IPS-18a (cell line): Measurements from ENCODE around the gene SLC12A3.

Experiments used
- H3K27ac ChIP-seq: one replicate; pipeline ENCODE4 v1.5.1; 2013; ENCODE audit warnings: low read length
- H3K27me3 ChIP-seq: one replicate; pipeline ENCODE4 v1.6.1; 2013; ENCODE audit warnings: mild to moderate bottlenecking, low read length; ENCODE audit not compliant: control insufficient read depth, insufficient read depth
- H3K36me3 ChIP-seq: one replicate; pipeline ENCODE4 v1.6.1; 2013; ENCODE audit warnings: low read depth, low read length; ENCODE audit not compliant: control insufficient read depth
- H3K4me1 ChIP-seq: one replicate; pipeline ENCODE4 v1.6.1; 2013; ENCODE audit warnings: low read depth, low read length; ENCODE audit not compliant: control insufficient read depth
- H3K4me3 ChIP-seq: one replicate; pipeline ENCODE4 v1.5.1; 2013; ENCODE audit warnings: low read length
- H3K9ac ChIP-seq: one replicate; pipeline ENCODE4 v1.6.1; 2013; ENCODE audit warnings: mild to moderate bottlenecking, low read length, moderate library complexity
- H3K9me3 ChIP-seq: one replicate; pipeline ENCODE4 v1.6.1; 2013; ENCODE audit warnings: low read depth, low read length; ENCODE audit not compliant: control insufficient read depth

The SLC12A3 gene

GRCh38 chr16:56848955-56849689, 15.9 kb upstream of the SLC12A3 start:
- Histone ChIP-seq H3K27me3 (no peaks in the 10 kb centered on the region), H3K4me1 (no peaks in the 10 kb centered on the region), H3K27ac (no peak overlapping the region), H3K36me3 (peaks cover 7% of the 10 kb centered on the region), H3K9me3 (no peaks in the 10 kb centered on the region), H3K9ac (no peak overlapping the region), H3K4me3 (no peak overlapping the region)

DNA sequence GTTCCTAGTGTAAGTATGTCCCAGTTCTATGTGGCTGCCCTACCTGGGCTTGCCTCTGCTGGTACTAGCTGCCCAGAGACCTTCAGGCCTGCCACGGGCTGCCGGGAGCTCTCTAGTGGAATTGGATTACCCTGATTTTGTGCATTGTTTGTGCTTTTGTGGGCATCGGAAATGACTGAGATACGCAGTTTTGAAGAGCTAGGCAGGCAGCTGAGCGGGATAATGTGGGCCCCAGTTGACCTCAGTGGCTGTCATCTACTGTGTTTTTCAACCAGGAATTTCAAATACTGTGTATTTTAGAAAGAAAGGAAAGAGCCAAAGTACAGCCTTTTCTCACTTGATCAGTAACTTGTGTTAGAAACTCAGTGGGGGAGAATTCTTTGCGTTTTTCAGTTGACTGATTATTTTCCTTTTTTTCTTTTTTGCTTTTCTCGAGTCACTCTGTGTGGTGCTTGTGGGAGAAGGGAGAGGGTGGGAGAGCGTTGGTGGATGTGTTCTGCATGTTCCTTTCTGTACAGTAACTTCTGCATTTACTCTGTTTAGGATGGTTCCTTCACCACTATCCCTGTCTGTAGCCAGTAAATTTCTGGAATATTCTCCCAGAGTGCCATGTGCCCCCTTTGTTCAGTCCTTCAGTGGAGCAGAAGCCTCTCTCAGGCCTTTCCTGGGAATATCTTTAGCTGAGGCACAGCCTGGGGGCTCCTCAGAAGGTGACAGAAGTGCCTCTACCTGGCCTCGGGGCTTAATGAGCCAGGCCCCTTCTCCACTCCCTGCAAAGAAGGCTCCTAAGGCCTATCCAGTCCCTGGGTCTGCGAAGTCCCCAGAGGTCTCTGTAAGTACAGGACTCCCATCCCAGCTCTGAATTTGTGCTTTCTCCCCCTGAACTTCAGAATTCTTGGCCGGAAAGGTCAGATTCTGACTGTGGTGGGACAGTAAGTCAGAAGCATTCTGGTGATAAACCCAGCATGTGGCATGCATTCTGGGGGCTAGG, 15.0 kb upstream of the SLC12A3 start:
- H3K9me3 ChIP-seq, result no peaks in the 10 kb centered on the region
- H3K27me3 ChIP-seq, result no peaks in the 10 kb centered on the region
- H3K27ac ChIP-seq, result no peak overlapping the region
- no peaks in the 10 kb centered on the region for H3K4me1 ChIP-seq
- peaks cover 2% of the 10 kb centered on the region for H3K36me3 ChIP-seq
- no peak overlapping the region for H3K4me3 ChIP-seq
- H3K9ac ChIP-seq, result no peak overlapping the region

- Histone ChIP-seq H3K27ac (no peak overlapping the region), H3K27me3 (no peaks in the 10 kb centered on the region), H3K4me3 (no peak overlapping the region), H3K4me1 (no peaks in the 10 kb centered on the region), H3K9ac (no peak overlapping the region), H3K9me3 (no peaks in the 10 kb centered on the region), H3K36me3 (no peaks in the 10 kb centered on the region)
Observed at GRCh38 chr16:56851671-56852400, 13.2 kb upstream of the SLC12A3 start.

- Histone ChIP-seq H3K4me3 (no peak overlapping the region), H3K27me3 (no peaks in the 10 kb centered on the region), H3K27ac (no peak overlapping the region), H3K9me3 (no peaks in the 10 kb centered on the region), H3K4me1 (no peaks in the 10 kb centered on the region), H3K36me3 (no peaks in the 10 kb centered on the region), H3K9ac (no peak overlapping the region)
Observed at GRCh38 chr16:56852401-56852730, 12.6 kb upstream of the SLC12A3 start.

GRCh38 chr16:56852968-56853367, 12.0 kb upstream of the SLC12A3 start:
- no peaks in the 10 kb centered on the region for H3K9me3 ChIP-seq
- H3K4me1 ChIP-seq, result no peaks in the 10 kb centered on the region
- no peaks in the 10 kb centered on the region for H3K36me3 ChIP-seq
- no peak overlapping the region for H3K27ac ChIP-seq
- no peaks in the 10 kb centered on the region for H3K27me3 ChIP-seq
- no peak overlapping the region for H3K4me3 ChIP-seq
- H3K9ac ChIP-seq, result no peak overlapping the region

DNA sequence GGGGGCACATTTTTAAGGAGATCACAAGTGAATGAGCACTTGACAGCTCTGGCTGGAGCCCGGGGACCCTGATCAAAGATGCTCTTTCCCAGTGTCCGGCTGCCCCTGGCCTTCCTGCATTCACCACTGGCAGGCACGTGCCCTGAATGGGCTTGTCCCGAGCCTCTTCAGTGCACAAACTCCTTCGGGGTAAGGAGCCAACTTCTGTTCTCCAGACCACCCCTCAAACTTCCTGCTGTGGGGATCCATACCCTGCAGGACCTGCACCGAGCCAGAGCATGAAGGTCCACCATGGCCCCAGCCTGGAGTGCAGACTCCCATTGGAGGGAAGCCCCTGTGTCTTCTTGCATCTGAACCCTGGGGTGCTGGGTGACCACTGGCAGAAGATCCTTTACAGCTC, 9.8 kb upstream of the SLC12A3 start:
- no peaks in the 10 kb centered on the region for H3K4me1 ChIP-seq
- H3K4me3 ChIP-seq, result no peak overlapping the region
- no peak overlapping the region for H3K27ac ChIP-seq
- H3K27me3 ChIP-seq, result no peaks in the 10 kb centered on the region
- no peaks in the 10 kb centered on the region for H3K36me3 ChIP-seq
- no peaks in the 10 kb centered on the region for H3K9me3 ChIP-seq
- no peak overlapping the region for H3K9ac ChIP-seq

DNA sequence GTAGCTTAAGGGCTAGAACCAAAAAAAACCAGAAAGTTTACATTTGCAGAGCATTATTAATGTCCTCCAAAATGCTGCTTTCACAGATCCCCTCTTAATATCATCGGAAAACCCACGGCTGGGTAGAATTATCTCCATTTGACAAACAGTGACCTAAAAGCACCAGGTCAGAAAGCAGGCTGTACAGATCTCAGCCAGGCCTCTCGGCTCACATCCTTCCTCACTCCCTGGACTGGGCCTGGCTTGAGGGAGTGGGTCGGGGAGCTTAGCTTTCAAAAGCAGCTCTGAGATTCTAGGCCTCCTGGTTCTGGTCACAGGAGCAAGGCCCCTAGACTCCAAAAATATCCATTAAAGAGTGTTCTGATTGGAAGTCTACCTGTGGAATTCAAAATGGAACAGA, 9.1 kb upstream of the SLC12A3 start:
- Histone ChIP-seq H3K4me3 (no peak overlapping the region), H3K9ac (no peak overlapping the region), H3K27me3 (no peaks in the 10 kb centered on the region), H3K9me3 (no peaks in the 10 kb centered on the region), H3K4me1 (no peaks in the 10 kb centered on the region), H3K27ac (no peak overlapping the region), H3K36me3 (no peaks in the 10 kb centered on the region)

DNA sequence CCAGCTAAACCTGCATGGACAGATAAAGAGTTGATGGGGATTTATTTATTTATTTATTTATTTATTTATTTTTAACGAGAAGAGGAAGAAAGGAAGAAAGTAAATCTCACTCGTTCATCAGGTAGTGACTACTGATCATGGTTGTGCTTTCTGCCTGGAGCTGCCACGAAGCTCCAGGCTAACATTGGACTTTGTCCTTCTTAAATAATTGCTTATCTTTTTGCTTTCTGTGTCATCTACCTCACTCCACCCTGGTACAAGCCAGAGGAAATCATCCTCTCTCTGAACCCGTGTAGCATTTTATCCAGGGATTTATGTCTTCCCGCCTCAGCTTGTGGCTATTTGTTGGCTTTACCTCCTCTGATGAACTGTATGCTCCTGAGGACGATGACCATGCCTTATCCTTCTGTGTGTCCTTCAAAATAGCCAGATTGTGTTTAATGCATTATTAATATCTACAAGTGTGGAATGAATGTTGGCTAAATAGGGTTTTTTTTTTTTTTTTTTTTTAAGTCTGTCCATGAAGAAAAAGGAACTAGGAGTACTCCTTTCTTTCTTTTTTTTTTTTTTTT, 8.0 kb upstream of the SLC12A3 start:
- Histone ChIP-seq H3K4me3 (no peak overlapping the region), H3K27me3 (no peaks in the 10 kb centered on the region), H3K27ac (no peak overlapping the region)

DNA sequence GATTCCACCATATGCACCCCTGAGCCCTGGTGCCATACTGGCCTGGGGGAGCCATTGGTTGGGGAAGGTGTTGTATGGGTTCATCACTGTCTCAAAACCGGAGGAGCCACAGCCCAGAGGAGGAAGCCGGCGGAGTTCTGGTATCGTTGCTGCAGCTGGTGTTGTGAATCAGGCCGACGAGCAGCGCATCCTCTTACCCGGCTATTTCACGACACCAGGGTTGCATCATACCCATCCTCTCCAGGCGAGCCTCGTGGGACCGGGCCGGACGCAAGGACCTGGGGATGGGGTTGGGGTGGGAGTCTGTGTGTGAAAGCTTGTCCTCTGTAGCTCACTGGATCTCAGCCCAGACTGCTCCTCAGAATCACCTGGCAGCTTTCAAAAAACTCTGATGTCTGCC, 6.6 kb upstream of the SLC12A3 start:
- no peak overlapping the region for H3K27ac ChIP-seq
- H3K4me1 ChIP-seq, result no peaks in the 10 kb centered on the region
- no peak overlapping the region for H3K4me3 ChIP-seq

More for the DNA sequence above, 8.0 kb upstream of the SLC12A3 start:
- Histone ChIP-seq H3K4me1 (no peaks in the 10 kb centered on the region), H3K9me3 (no peaks in the 10 kb centered on the region), H3K9ac (no peak overlapping the region), H3K36me3 (no peaks in the 10 kb centered on the region)

DNA sequence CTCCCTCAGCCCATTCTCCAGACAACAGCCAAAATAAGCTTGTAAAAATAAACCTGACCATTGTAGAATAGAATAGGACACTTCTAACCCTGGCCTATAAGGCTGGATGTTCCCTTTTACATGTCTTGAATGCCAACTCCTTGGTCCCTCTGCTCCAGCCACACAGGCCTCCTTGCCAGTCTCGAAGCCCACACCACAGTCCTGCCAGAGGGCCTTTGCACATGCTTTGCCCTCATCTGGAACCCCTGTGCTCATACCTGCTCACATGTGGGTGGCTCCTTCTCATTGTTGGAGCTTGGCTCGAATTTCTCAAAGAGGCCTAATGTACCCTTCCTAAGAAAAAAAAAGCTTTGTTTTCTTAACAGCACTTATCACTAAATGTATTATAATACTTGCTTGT, 5.4 kb upstream of the SLC12A3 start:
- Histone ChIP-seq H3K4me1 (no peaks in the 10 kb centered on the region), H3K36me3 (no peaks in the 10 kb centered on the region), H3K27ac (no peak overlapping the region), H3K9ac (no peak overlapping the region), H3K9me3 (no peaks in the 10 kb centered on the region), H3K27me3 (no peaks in the 10 kb centered on the region), H3K4me3 (no peak overlapping the region)

More for the DNA sequence above, 6.6 kb upstream of the SLC12A3 start:
- H3K9ac ChIP-seq, result no peak overlapping the region
- H3K27me3 ChIP-seq, result no peaks in the 10 kb centered on the region
- no peaks in the 10 kb centered on the region for H3K9me3 ChIP-seq
- no peaks in the 10 kb centered on the region for H3K36me3 ChIP-seq
